ENCODE results near the gene TRPM4.

The TRPM4 gene

GRCh38 chr19:49231804-49232203, 74.2 kb downstream of the TRPM4 start:
- TF ChIP-seq REST (IDR thresholded peaks at IDR 0.05; ENCODE audit: low read depth) (no peak), EGR1 (IDR thresholded peaks at IDR 0.05) (no peak), CEBPB (IDR thresholded peaks at IDR 0.05) (no peak), EP300 (IDR thresholded peaks at IDR 0.05; ENCODE audit: borderline replicate concordance) (no peak), TEAD4 (IDR thresholded peaks at IDR 0.05) (no peak), YY1 (IDR thresholded peaks at IDR 0.05; ENCODE audit: low read depth) (no peak), TAF1 (IDR thresholded peaks at IDR 0.05; ENCODE audit: low read depth) (no peak), USF1 (IDR thresholded peaks at IDR 0.05) (no peak), RAD21 (IDR thresholded peaks at IDR 0.05; ENCODE audit: low read depth) (no peak), FOXM1 (IDR thresholded peaks at IDR 0.05; ENCODE audit: borderline replicate concordance, low read depth) (no peak), TCF12 (IDR thresholded peaks at IDR 0.05; ENCODE audit: low read depth) (no peak)

GRCh38 chr19:49233163-49233562, 75.6 kb downstream of the TRPM4 start:
- TF ChIP-seq TCF12 (IDR thresholded peaks at IDR 0.05; ENCODE audit: low read depth) (no peak), REST (IDR thresholded peaks at IDR 0.05; ENCODE audit: low read depth) (no peak), YY1 (IDR thresholded peaks at IDR 0.05; ENCODE audit: low read depth) (no peak), TAF1 (IDR thresholded peaks at IDR 0.05; ENCODE audit: low read depth) (no peak), USF1 (IDR thresholded peaks at IDR 0.05) (no peak), EP300 (IDR thresholded peaks at IDR 0.05; ENCODE audit: borderline replicate concordance) (no peak), MAX (IDR thresholded peaks at IDR 0.05) (no peak), TEAD4 (IDR thresholded peaks at IDR 0.05) (no peak), CREB1 (IDR thresholded peaks at IDR 0.05; ENCODE audit: low read depth) (no peak), FOXM1 (IDR thresholded peaks at IDR 0.05; ENCODE audit: borderline replicate concordance, low read depth) (no peak), CEBPB (IDR thresholded peaks at IDR 0.05) (no peak), EGR1 (IDR thresholded peaks at IDR 0.05) (no peak), NFIC (IDR thresholded peaks at IDR 0.05) (no peak), RAD21 (IDR thresholded peaks at IDR 0.05; ENCODE audit: low read depth) (no peak), ZBTB7A (IDR thresholded peaks at IDR 0.05; ENCODE audit: low read depth) (no peak)

- TF ChIP-seq REST (IDR thresholded peaks at IDR 0.05; ENCODE audit: low read depth) (no peak), RAD21 (IDR thresholded peaks at IDR 0.05; ENCODE audit: low read depth) (no peak), FOXM1 (IDR thresholded peaks at IDR 0.05; ENCODE audit: borderline replicate concordance, low read depth) (no peak), ZBTB7A (IDR thresholded peaks at IDR 0.05; ENCODE audit: low read depth) (no peak), USF1 (IDR thresholded peaks at IDR 0.05) (no peak), MAX (IDR thresholded peaks at IDR 0.05) (no peak), CREB1 (IDR thresholded peaks at IDR 0.05; ENCODE audit: low read depth) (no peak), TAF1 (IDR thresholded peaks at IDR 0.05; ENCODE audit: low read depth) (no peak), TCF12 (IDR thresholded peaks at IDR 0.05; ENCODE audit: low read depth) (no peak), YY1 (IDR thresholded peaks at IDR 0.05; ENCODE audit: low read depth) (no peak), TEAD4 (IDR thresholded peaks at IDR 0.05) (no peak), CEBPB (IDR thresholded peaks at IDR 0.05) (no peak), EGR1 (IDR thresholded peaks at IDR 0.05) (no peak), NFIC (IDR thresholded peaks at IDR 0.05) (no peak), EP300 (IDR thresholded peaks at IDR 0.05; ENCODE audit: borderline replicate concordance) (no peak)
These were observed 84.2 kb downstream of the TRPM4 start for GRCh38 chr19:49241769-49242168.

GRCh38 chr19:49243129-49243528, 85.5 kb downstream of the TRPM4 start:
- TF ChIP-seq TEAD4 (IDR thresholded peaks at IDR 0.05) = no peak
- no peak for TF ChIP-seq TAF1 (IDR thresholded peaks at IDR 0.05; ENCODE audit: low read depth)
- TF ChIP-seq MAX (IDR thresholded peaks at IDR 0.05) = no peak
- no peak for TF ChIP-seq FOXM1 (IDR thresholded peaks at IDR 0.05; ENCODE audit: borderline replicate concordance, low read depth)
- TF ChIP-seq USF1 (IDR thresholded peaks at IDR 0.05) = no peak
- no peak for TF ChIP-seq EP300 (IDR thresholded peaks at IDR 0.05; ENCODE audit: borderline replicate concordance)
- TF ChIP-seq CEBPB (IDR thresholded peaks at IDR 0.05) = no peak
- no peak for TF ChIP-seq CREB1 (IDR thresholded peaks at IDR 0.05; ENCODE audit: low read depth)
